ENCODE results near the gene ZNF100.

- TF ChIP-seq CTCF (conservative IDR thresholded peaks at IDR 0.05; ENCODE audit: low read length) (no peak), EZH2phosphoT487 (IDR thresholded peaks at IDR 0.05; ENCODE audit: borderline replicate concordance) (no peak)
These were observed 19.3 kb downstream of the ZNF100 start for GRCh38 chr19:21748088-21748487.
